Pancreas (tissue), 10 donors: ENCODE measurements around the gene ZDHHC7. TPM values are rescaled to one million over a fixed set of nuclear protein-coding genes. Genes with fewer than 3 reads are reported as not detected.
A peak's percentile ranks its signal among the peaks of the same experiment; 100 is the strongest.

Experiments
- ATAC-seq, 4 donors: fragments of 200-7000 bp; cut with Tn5 transposase; one replicate each; pipeline versions ENCODE4 v1.8.0 to v1.9.1; 2020; ENCODE audit warnings: mild to moderate bottlenecking in 4 of 4, moderate library complexity in 4 of 4
- DNase-seq, 6 donors: peaks; one replicate each; pipeline ENCODE4 v3.0.0-alpha.2; 2020
- FAIRE-seq: peaks from 2 replicates; lab custom pipeline; 2012; peaks lifted over from hg19 to GRCh38; lab: Jason Lieb, UNC
- H3K27ac ChIP-seq, 4 donors: fragments of 200-600 bp; sonication (generic); 1 replicate in 3 of 4; 2 replicates in 1 of 4; pipeline versions ENCODE4 v1.5.0 to v1.8.0; 2020
- H3K27me3 ChIP-seq, 4 donors: fragments of 200-600 bp; one replicate each; pipeline ENCODE4 v1.8.0; 2021
- H3K36me3 ChIP-seq, 3 donors: fragments of 200-600 bp; sonication (generic) in 1 of 3; one replicate each; pipeline versions ENCODE4 v1.5.0 to v1.8.0; 2020 to 2021
- H3K4me1 ChIP-seq, 3 donors: fragments of 200-600 bp; one replicate each; pipeline ENCODE4 v1.8.0; 2021
- H3K4me3 ChIP-seq, 4 donors: fragments of 200-600 bp; sonication (generic) in 2 of 4; one replicate each; pipeline versions ENCODE4 v1.5.0 to v1.8.0; 2020 to 2021
- H3K9me3 ChIP-seq, 4 donors: fragments of 200-600 bp; one replicate each; pipeline ENCODE4 v1.8.0; 2021
- CTCF ChIP-seq, 4 donors: fragments of 200-600 bp; sonication (generic) in 3 of 4; IDR thresholded peaks; one replicate each; pipeline versions ENCODE4 v1.5.0 to v1.8.0; 2021; ENCODE audit warnings: antibody characterized with exemption in 4 of 4
- WGBS, 2 donors: extraction: QIAGEN DNeasy Blood & Tissue Kit; methylation state at CpG; one replicate each; pipeline ENCODE4 v1.1.7; 2013; 5-methylcytosine and 5-hydroxymethylcytosine counted together
- intact Hi-C, 3 donors: fragments of 100-400 bp; cut with DNase I; formaldehyde crosslinking; loops; one replicate each; pipeline versions ENCODE4 v1.11.1 to v1.14.2; 2022
- polyA plus RNA-seq, 2 donors: library from polyadenylated mRNA; stranded (reverse); fragments of 200-250 nt; gene quantifications; one replicate each; pipeline ENCODE4 v1.2.3, GENCODE V29; 2013
- total RNA-seq, 6 donors: library from RNA; stranded (reverse); fragmentation: NEBNext Ultra II Directional in 4 of 6; extraction: Animal tissue kit (Norgen Biotek cat#: 25700) in 4 of 6; gene quantifications; one replicate each; pipeline versions ENCODE4 v1.2.1 to v1.2.4, GENCODE V29; 2021 to 2023
- donor health status: healthy with polysubstance abuse.
- donor health status: DM: no; HTN: no; CAD: no; lungs with moderate emphysema.
- donor health status: DM: no; HTN: no; CAD: no.
- donor health status: control.
- donor health status: control.
- donor health status: Bipolar disorder and iron deficiency.
- donor health status: DM: yes; HTN: yes; CAD: no.
- donor health status: DM: no; HTN: no; CAD: no.
- donor health status: DM: no; HTN: no; CAD: no.
- donor health status: DM: yes; HTN: yes; CAD: no.

The ZDHHC7 gene
- total and polyA plus RNA-seq, 8 donors: 10.7 to 28.8 (median 17.9) TPM

GRCh38 chr16:84931107-84931494 lies 80.2 kb downstream of the ZDHHC7 start:
- 91 to 93% methylated on average over 4 of the region's 4 CpGs for WGBS, 2 donors
- DNase-seq (no peak), FAIRE-seq (no peak), ATAC-seq (no peak)
- H3K4me3 ChIP-seq: no peak overlapping the region
- no peaks in the 10 kb centered on the region for H3K9me3 ChIP-seq
- H3K27me3 ChIP-seq: no peaks in the 10 kb centered on the region
- H3K36me3 ChIP-seq: no peaks in the 10 kb centered on the region
- H3K27ac ChIP-seq: no peak overlapping the region
- H3K4me1 ChIP-seq: peaks cover 13 to 17% (median 14%) of the 10 kb centered on the region in 3 donors
- intact Hi-C loops: no loop called here
- TF ChIP-seq CTCF (IDR thresholded peaks at IDR 0.05): no peak

DNA sequence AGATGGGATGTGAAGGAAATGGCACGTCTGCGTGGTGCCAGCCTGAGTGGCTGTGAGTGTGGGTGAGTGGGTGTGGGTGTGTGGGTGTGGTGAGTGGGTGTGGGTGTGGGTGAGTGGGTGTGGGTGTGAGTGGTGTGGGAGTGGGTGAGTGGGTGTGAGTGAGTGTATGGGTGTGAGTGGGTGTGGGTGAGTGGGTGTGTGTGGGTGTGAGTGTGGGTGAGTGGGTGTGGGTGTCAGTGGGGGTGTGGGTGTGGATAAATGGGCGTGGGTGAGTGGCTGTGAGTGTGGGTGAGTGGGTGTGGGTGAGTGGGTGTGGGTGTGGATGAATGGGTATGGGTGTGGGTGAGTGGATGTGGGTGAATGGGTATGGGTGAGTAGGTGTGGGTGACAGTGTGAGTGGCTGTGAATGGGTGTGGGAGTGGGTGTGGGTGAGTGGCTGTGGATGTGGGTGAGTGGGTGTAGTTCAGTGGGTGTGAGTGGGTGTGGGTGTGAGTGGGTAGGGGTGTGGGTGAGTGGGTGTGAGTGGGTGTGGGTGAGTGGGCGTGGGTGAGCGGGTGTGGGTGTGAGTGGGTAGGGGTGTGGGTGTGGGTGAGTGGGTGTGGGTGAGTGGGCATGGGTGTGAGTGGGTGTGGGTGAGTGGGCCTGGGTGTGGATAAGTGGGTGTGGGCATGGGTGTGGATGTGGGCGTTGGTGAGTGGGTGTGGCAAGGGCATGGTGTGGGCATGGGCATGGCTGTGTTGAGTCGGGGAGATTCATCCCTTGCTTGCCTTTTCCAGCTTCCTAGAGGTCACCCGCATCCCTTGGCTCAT lies 80.8 kb downstream of the ZDHHC7 start:
- DNase-seq (no peak), FAIRE-seq (no peak), ATAC-seq (no peak)
- H3K27me3 ChIP-seq: no peaks in the 10 kb centered on the region
- 77 to 91% methylated on average over 8 of the region's 8 CpGs for WGBS, 2 donors
- H3K4me3 ChIP-seq: no peak overlapping the region
- H3K36me3 ChIP-seq: no peaks in the 10 kb centered on the region
- H3K9me3 ChIP-seq: no peaks in the 10 kb centered on the region
- H3K27ac ChIP-seq: no peak overlapping the region
- peaks cover 13 to 17% (median 14%) of the 10 kb centered on the region in 3 donors for H3K4me1 ChIP-seq
- no peak for TF ChIP-seq CTCF (IDR thresholded peaks at IDR 0.05)
- intact Hi-C loops: no loop called here

DNA sequence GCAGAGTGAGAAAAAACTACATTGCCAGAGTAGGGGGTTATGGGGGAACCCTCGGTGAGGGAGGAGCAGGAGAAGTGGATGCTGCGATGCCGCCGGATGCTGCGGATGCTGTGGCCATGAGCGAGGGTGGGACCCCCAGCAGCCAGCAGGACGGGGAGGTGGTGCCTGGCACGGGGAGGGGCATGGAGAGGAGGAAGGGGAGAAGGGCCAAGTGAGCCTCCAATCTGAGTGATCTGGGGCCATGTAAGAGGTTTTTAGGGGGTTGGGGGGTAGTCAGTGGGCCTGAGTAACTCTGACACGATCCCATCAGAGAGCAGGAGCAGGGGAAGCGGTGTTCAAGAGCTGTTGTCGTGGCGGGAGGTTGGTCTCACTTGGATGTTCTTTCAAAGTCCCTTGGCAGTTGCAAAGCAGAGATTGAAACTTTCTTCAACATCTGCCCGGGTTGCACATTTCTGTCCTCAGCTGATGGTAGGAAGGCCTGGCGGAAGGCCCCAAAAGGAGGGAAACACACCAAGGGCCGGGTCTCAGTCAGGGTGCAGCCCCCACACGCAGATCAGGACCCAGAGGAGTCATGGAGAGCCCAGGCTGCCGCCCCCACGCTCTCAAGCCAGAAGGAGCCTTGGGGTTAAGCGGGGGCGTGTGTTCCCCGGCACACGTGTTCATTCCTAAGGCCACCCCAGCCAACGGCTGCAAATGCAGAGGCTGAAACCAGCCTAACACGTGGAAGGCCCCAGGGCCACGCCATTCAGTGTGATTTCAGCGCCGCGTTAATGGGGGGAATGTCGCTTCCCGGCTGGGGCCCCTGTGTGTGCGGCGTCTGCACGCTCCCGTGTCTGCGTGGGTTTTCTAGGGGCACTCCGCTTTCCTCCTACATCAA lies 81.7 kb downstream of the ZDHHC7 start:
- no peak overlapping the region for H3K27ac ChIP-seq
- no peaks in the 10 kb centered on the region for H3K9me3 ChIP-seq
- H3K4me1 ChIP-seq: peaks cover 13 to 16% (median 14%) of the 10 kb centered on the region in 3 donors
- intact Hi-C loops: loop anchor here in 2 of 3 donors (5.0 kb wide), 2 partner anchors 33 to 38 kb away; no protein-coding TSS in a partner anchor
- TF ChIP-seq CTCF (IDR thresholded peaks at IDR 0.05): no peak
- no peak overlapping the region for H3K4me3 ChIP-seq
- H3K27me3 ChIP-seq: no peaks in the 10 kb centered on the region
- FAIRE-seq: no peak
- 83 to 89% methylated on average over 36 of the region's 36 CpGs for WGBS, 2 donors
- H3K36me3 ChIP-seq: no peaks in the 10 kb centered on the region
- no peak for ATAC-seq
- no peak for DNase-seq

GRCh38 chr16:84928679-84929420 lies 82.5 kb downstream of the ZDHHC7 start:
- Histone ChIP-seq H3K9me3 (no peaks in the 10 kb centered on the region), H3K27ac (no peak overlapping the region), H3K4me1 (peaks cover 7 to 9% (median 7%) of the 10 kb centered on the region in 3 donors), H3K27me3 (no peaks in the 10 kb centered on the region), H3K4me3 (no peak overlapping the region), H3K36me3 (no peaks in the 10 kb centered on the region)
- FAIRE-seq (no peak), DNase-seq (no peak), ATAC-seq (peak in 3 of 4 donors; percentile 17 to 35 (median 25))
- intact Hi-C loops: loop anchor here in 2 of 3 donors (5.0 kb wide), 2 partner anchors 33 to 38 kb away; no protein-coding TSS in a partner anchor
- no peak for TF ChIP-seq CTCF (IDR thresholded peaks at IDR 0.05)
- 52 to 53% methylated on average over 16 of the region's 16 CpGs for WGBS, 2 donors
